HG03159 (cell line): ENCODE data around the gene HELLS.
"Not testable (repeated sequence)": the region's sequence is repeated elsewhere in the genome, so short reads cannot be mapped to it uniquely, and the experiment has no call there.

ENCODE experiments used
- ATAC-seq: cut with Tn5 transposase; IDR thresholded peaks from one replicate; pipeline ENCODE4 v1.9.1; 2021; ENCODE audit warnings: mild to moderate bottlenecking, moderate library complexity; ENCODE audit not compliant: unreplicated experiment

The HELLS gene

DNA sequence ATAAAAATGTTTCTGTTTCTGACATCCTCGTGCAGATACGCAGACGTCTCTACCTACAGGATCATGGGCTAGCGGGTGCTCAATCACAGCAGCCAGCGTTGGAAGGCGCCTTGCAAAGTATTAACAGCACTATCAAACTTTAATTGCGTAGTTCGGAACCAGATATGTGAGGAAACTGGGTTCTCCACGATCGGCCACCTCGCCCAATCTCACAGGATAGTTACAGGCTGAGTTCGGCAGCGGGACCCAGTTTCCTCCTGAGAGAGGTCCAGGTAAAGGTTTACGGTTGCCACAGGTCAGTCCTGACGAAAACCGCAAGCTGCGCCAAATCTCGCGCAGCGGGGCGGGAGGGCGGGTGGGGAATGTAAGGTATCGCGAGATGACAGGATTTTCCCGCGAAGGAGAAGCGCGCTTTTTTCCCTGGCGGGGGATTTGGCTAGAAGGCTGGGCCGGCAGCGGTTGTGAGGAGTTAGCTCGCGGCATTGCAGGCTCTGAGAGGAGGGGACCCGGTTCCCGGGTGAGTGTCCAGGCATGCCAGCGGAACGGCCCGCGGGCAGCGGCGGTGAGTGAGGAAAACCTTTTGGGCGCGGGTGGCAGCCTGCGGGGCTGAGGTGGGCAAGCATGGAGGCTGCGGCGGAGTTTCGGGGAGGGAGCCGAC lies at the start of gene HELLS:
Gene HELLS (plus strand): TSS at position 398 of the 658 bp plus-strand sequence. CDS start 134 bp downstream, at position 532.
- ATAC-seq, result peak; percentile 72

- ATAC-seq, result peak; percentile 65
Measured at GRCh38 chr10:94496010-94496409, 49.6 kb upstream of the HELLS start.

- no peak for ATAC-seq
Measured at GRCh38 chr10:94496646-94497045, 48.9 kb upstream of the HELLS start.

GRCh38 chr10:94500063-94500462 lies 45.5 kb upstream of the HELLS start:
- ATAC-seq, result no peak

GRCh38 chr10:94521276-94522250 lies 24.0 kb upstream of the HELLS start:
- no peak for ATAC-seq

- ATAC-seq, result no peak
Measured at GRCh38 chr10:94524146-94524545, 21.4 kb upstream of the HELLS start.

DNA sequence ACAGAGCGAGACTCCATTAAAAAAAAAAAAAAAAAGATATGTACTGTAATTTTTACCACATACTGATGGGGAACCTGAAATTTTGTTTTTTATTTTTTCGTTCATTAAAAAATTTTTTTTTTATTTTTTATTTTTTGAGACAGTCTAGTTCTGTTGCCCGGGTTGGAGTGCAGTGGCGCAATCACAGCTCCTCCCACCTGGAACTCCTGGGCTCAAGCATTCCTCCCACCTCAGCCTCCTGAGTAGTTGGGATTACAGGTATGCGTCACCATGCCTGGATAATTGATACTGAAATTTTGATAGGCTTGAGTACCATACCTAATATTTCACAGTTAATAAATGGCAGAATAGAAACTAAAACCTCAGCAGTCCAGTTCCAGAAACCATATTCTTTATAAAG lies 20.9 kb upstream of the HELLS start:
- ATAC-seq, result no peak

DNA sequence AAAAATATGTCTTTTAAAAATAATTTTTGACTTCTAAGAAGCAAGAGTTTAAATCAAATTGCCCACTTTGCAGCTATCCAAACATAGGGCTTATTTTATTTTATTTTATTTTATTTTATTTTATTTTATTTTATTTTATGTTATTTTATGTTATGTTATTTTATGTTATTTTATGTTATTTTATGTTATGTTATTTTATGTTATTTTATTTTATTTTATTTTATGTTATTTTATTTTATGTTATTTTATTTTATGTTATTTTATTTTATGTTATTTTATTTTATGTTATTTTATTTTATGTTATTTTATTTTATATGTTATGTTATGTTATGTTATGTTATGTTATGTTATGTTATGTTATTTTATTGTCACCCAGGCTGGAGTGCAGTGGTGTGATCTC lies 14.0 kb upstream of the HELLS start:
- not testable (repeated sequence) for ATAC-seq

GRCh38 chr10:94533027-94533426 lies 12.6 kb upstream of the HELLS start:
- ATAC-seq, result no peak

DNA sequence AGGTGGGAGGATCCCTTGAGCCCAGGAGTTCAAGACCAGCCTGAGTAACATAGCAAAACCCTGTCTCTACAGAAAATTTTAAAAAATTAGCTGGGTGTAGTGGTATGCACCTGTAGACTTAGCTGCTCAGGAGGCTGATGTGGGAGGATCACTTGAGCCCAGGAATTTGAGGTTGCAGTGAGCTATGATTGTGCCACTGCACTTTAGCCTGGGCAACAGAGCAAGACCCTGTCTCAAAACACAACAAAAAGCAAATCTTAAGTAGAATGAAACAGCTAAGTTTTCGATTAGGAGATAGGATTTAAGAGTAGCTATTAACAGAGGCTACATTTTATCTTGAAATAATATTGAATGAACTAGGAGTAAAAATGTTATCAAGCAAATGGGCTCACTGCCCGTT lies 3.3 kb upstream of the HELLS start:
- not testable (repeated sequence) for ATAC-seq

DNA sequence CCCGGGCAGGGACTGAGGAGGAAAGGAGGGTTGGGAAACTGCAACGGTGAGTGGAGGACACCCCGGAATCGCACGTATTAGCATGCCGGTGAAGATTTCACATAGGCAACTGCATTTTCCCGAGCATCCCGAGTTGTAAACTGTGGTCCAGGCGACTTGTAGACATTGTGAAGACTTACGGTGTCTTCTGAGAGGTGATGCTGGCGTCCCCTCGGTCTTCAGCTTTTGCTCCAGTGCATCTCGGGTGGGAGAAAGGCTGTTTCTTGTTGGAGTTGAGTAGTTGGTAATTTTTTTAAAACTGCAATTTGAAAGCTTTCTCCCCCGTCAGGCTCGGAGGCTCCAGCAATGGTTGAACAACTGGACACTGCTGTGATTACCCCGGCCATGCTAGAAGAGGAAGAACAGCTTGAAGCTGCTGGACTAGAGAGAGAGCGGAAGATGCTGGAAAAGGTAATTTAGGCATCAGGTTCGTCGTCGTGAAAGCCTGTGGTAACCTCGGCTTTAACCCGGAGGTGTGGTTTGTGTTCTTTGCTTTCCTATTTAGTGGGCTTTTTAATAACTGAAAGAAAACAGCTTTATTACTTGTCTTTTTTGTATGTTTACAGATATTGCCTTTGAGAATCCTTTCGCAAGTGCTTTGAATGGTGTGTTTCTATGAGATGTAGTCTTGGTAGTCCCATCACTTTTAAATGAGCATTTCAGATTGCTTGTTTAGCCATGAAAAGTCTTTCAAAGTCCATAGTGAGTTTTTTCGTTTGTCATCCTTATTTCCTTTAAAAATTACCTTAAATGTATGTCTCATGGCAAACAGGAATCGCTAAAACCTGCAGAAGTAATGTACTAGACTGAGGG lies 687 bp downstream of the HELLS start:
- peak; percentile 20 for ATAC-seq

DNA sequence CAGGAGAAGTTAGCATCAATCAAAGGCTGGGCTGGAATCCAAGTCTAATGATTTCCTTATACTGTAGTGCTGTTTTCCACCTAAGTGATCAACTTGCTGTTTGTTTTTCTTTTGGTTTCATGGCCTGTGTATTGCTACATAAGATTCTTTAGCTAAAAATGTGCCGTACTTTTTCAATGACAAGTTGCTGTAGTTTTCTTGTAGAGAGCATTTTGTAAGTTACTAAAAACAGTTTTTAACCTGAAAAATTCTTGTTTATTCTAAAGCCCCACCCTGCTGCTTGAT lies 1.3 kb downstream of the HELLS start:
- no peak for ATAC-seq

GRCh38 chr10:94549221-94549620 lies 3.6 kb downstream of the HELLS start:
- no peak for ATAC-seq

GRCh38 chr10:94567714-94568307 lies 22.2 kb downstream of the HELLS start:
- not testable (repeated sequence) for ATAC-seq

GRCh38 chr10:94571081-94571480 lies 25.5 kb downstream of the HELLS start:
- ATAC-seq, result no peak

DNA sequence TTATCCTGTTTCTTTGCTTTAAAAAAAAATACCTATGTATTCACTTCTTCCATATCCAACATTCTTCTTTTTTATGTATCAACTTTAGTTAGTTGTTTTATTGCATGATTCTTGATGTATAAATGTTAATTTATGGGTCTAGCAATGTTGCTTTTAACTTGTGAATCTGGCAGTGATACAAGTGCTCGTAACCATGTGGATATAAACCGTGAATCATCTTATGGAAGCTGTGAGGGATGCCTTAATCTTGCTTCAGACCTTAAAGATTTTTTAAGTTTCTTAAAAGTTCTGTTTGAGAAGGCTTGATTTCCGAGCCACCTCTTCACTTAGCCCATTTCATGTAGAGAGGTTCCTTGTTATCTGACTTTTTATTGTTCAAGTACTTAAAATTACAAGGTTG lies 25.9 kb downstream of the HELLS start:
- ATAC-seq, result no peak

DNA sequence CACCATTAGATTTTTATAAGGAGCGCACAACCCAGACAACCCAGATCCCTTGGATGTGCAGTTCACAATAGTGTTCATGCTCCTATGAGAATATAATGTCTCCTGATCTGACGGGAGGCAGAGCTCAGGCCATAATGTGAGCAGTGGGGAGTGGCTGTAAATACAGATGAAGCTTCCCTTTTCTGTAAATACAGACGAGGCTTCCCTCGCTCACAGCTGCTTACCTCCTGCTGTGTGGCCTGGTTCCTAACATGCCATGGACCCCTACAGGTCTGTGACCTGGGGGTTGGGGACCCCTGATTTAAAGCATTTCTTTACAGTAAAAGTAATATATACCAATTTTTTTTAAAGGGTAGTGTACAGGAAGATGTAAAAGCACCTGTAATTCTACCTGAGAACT lies 33.2 kb downstream of the HELLS start:
- ATAC-seq, result no peak

DNA sequence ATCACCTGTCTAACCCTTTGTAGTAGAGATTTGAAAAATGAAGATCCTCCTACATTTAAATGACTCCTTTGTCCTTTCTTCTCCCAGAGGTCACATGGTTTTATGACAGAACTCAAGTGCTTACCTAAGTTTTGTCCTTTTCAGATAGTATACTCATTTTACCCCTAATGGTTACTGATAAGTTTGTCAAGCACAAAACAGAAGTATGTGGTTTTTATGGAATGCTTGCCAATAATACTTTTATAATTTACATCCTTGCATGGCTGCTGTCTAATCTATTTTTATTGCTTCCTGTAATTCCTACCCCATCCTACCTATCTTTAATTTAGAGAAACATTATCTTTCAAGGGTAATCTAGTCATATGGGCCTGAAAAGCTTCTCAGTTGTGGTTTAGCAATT lies 37.5 kb downstream of the HELLS start:
- ATAC-seq, result no peak

DNA sequence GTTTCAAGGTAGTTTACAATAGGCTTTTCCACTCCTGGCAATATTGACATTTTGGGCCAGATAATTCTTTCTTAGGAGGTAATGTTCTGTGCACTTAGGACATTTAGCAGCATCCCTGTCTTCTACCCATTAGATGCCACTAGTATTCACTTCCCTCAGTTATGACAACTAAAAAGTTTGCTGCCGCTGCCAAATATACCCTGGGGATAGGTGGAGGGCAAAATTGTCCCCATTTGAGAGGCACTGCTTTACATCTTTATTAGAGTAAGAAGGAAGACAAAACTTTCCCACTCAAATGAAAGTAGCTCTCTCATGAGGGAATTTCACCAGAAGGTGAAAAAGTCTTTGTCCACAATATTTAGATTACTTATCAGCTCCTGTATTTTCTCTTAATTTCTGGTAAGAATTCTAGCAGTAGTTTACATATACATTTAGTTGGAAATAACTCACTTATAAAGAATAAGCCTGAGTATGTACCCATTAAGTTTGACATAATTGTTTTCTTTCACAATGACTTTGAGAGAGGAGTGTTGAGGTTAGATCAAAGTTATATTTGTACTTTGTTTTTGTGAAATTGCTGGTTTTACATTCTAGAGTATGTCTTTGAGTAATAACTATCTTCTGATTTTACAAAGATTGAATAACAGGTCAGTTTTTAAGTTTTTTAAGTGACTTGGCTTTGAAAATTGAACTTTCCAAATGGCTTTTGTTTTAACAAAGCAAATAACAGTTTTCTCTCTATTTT lies 46.0 kb downstream of the HELLS start:
- peak; percentile 79 for ATAC-seq
